H9 (cell line): ENCODE results near the gene CD3D. TPM values are rescaled to one million over a fixed set of nuclear protein-coding genes. Genes with fewer than 3 reads are reported as not detected.

ENCODE experiments used
- DNase-seq: peaks from one replicate; pipeline ENCODE4 v3.0.0-alpha.2; 2017
- H2AFZ ChIP-seq: one replicate; pipeline ENCODE4 v1.6.1; 2013; ENCODE audit warnings: mild to moderate bottlenecking, low read length, control low read depth, moderate library complexity
- H2AK5ac ChIP-seq: 2 replicates; pipeline ENCODE4 v1.6.1; 2013; ENCODE audit warnings: low read length, control low read depth, mixed read lengths; ENCODE audit not compliant: insufficient read length
- H2BK120ac ChIP-seq: one replicate; pipeline ENCODE4 v1.6.1; 2013; ENCODE audit warnings: low read depth, mild to moderate bottlenecking, low read length, control low read depth, inconsistent platforms; ENCODE audit not compliant: poor library complexity, severe bottlenecking
- H2BK12ac ChIP-seq: 2 replicates; pipeline ENCODE4 v1.6.1; 2013; ENCODE audit warnings: low read length, control low read depth, mixed read lengths, low read depth; ENCODE audit not compliant: insufficient read length
- H2BK15ac ChIP-seq: 2 replicates; pipeline ENCODE4 v1.6.1; 2013; ENCODE audit warnings: low read depth, low read length, control low read depth
- H2BK20ac ChIP-seq: one replicate; pipeline ENCODE4 v1.6.1; 2013; ENCODE audit warnings: low read depth, mild to moderate bottlenecking, low read length, control low read depth, inconsistent platforms; ENCODE audit not compliant: poor library complexity, severe bottlenecking
- H2BK5ac ChIP-seq: 2 replicates; pipeline ENCODE4 v1.6.1; 2013; ENCODE audit warnings: low read length, control low read depth, mixed read lengths; ENCODE audit not compliant: insufficient read length
- H3K14ac ChIP-seq: 2 replicates; pipeline ENCODE4 v1.6.1; 2013; ENCODE audit warnings: low read length, control low read depth; ENCODE audit not compliant: insufficient read depth
- H3K18ac ChIP-seq: 2 replicates; pipeline ENCODE4 v1.6.1; 2013; ENCODE audit warnings: low read depth, mild to moderate bottlenecking, mixed read lengths, low read length, control low read depth; ENCODE audit not compliant: insufficient read length
- H3K23ac ChIP-seq: 2 replicates; pipeline ENCODE4 v1.6.1; 2013; ENCODE audit warnings: low read length, control low read depth, mixed read lengths, low read depth; ENCODE audit not compliant: insufficient read length
- H3K23me2 ChIP-seq: 2 replicates; pipeline ENCODE4 v1.6.1; 2013; ENCODE audit warnings: low read depth, mild to moderate bottlenecking, mixed read lengths, low read length, control low read depth; ENCODE audit not compliant: insufficient read length, poor library complexity, severe bottlenecking
- H3K27ac ChIP-seq: 2 replicates; pipeline ENCODE4 v1.5.1; 2013; ENCODE audit warnings: low read length, control low read depth, mixed read lengths, low read depth; ENCODE audit not compliant: insufficient read length
- H3K27me3 ChIP-seq: 2 replicates; pipeline ENCODE4 v1.6.1; 2013; ENCODE audit warnings: low read length, control low read depth, inconsistent platforms; ENCODE audit not compliant: insufficient read depth
- H3K4ac ChIP-seq: 2 replicates; pipeline ENCODE4 v1.6.1; 2013; ENCODE audit warnings: low read depth, mild to moderate bottlenecking, control low read depth, inconsistent platforms, low read length, moderate library complexity
- H3K4me1 ChIP-seq: 2 replicates; pipeline ENCODE4 v1.6.1; 2013; ENCODE audit warnings: low read length, control low read depth, inconsistent platforms; ENCODE audit not compliant: insufficient read depth
- H3K4me2 ChIP-seq: 2 replicates; pipeline ENCODE4 v1.6.1; 2013; ENCODE audit warnings: low read length, control low read depth, mixed read lengths; ENCODE audit not compliant: insufficient read length, insufficient read depth
- H3K56ac ChIP-seq: 2 replicates; pipeline ENCODE4 v1.6.1; 2013; ENCODE audit warnings: low read depth, mild to moderate bottlenecking, mixed read lengths, low read length, control low read depth; ENCODE audit not compliant: insufficient read length
- H3K79me1 ChIP-seq: 2 replicates; pipeline ENCODE4 v1.6.1; 2013; ENCODE audit warnings: low read depth, mild to moderate bottlenecking, moderate library complexity, low read length, control low read depth, inconsistent platforms; ENCODE audit not compliant: insufficient read depth, poor library complexity, severe bottlenecking
- H3K79me2 ChIP-seq: 2 replicates; pipeline ENCODE4 v1.6.1; 2013; ENCODE audit warnings: low read length, control low read depth, inconsistent platforms; ENCODE audit not compliant: insufficient read depth
- H3K9ac ChIP-seq: 2 replicates; pipeline ENCODE4 v1.6.1; 2013; ENCODE audit warnings: low read length, control low read depth, mixed read lengths; ENCODE audit not compliant: insufficient read length; ENCODE audit errors: extremely low read depth
- H3K9me3 ChIP-seq: one replicate; pipeline ENCODE4 v1.6.1; 2013; ENCODE audit warnings: low read depth, low read length, inconsistent platforms; ENCODE audit not compliant: control insufficient read depth
- H3T11ph ChIP-seq: one replicate; pipeline ENCODE4 v1.6.1; 2013; ENCODE audit warnings: mild to moderate bottlenecking, low read length, control low read depth, inconsistent platforms
- H4K20me1 ChIP-seq: one replicate; pipeline ENCODE4 v1.6.1; 2013; ENCODE audit not compliant: control insufficient read depth, insufficient read length, insufficient read depth
- H4K5ac ChIP-seq: 2 replicates; pipeline ENCODE4 v1.6.1; 2013; ENCODE audit warnings: low read depth, mild to moderate bottlenecking, mixed read lengths, low read length, control low read depth; ENCODE audit not compliant: insufficient read length
- H4K8ac ChIP-seq: replicated peaks from 2 replicates; pipeline ENCODE4 v1.6.1; 2013; ENCODE audit warnings: low read length, control low read depth, mixed read lengths, low read depth; ENCODE audit not compliant: insufficient read length
- H4K91ac ChIP-seq: 2 replicates; pipeline ENCODE4 v1.6.1; 2013; ENCODE audit warnings: low read depth, mild to moderate bottlenecking, moderate library complexity, mixed read lengths, low read length, control low read depth; ENCODE audit not compliant: insufficient read length
- H3K27ac Mint-ChIP-seq, 3 experiments: 2 replicates in 2 of 3; 3 replicates in 1 of 3; pipeline ENCODE4 v1.8.0; 2020 to 2021; ENCODE audit warnings: mixed read lengths in 3 of 3, mild to moderate bottlenecking in 1 of 3, moderate library complexity in 1 of 3
- H3K27me3 Mint-ChIP-seq: 2 replicates; pipeline ENCODE4 v1.8.0; 2021; ENCODE audit warnings: low read depth, mild to moderate bottlenecking, moderate library complexity, mixed read lengths
- H3K36me3 Mint-ChIP-seq, 3 experiments: 2 replicates in 2 of 3; 3 replicates in 1 of 3; pipeline ENCODE4 v1.8.0; 2020 to 2021; ENCODE audit warnings: low read depth in 3 of 3, mixed read lengths in 3 of 3; ENCODE audit not compliant: insufficient read depth in 1 of 3
- H3K4me1 Mint-ChIP-seq, 2 experiments: 2 replicates each; pipeline ENCODE4 v1.8.0; 2020; ENCODE audit warnings: mixed read lengths in 2 of 2
- H3K4me3 Mint-ChIP-seq, 2 experiments: 2 replicates in 1 of 2; 3 replicates in 1 of 2; pipeline ENCODE4 v1.8.0; 2020 to 2021; ENCODE audit warnings: mild to moderate bottlenecking in 2 of 2, mixed read lengths in 2 of 2, moderate library complexity in 1 of 2
- H3K9me3 Mint-ChIP-seq, 2 experiments: 2 replicates in 1 of 2; 3 replicates in 1 of 2; pipeline ENCODE4 v1.8.0; 2020; ENCODE audit warnings: mild to moderate bottlenecking in 2 of 2, mixed read lengths in 2 of 2, moderate library complexity in 1 of 2
- CTCF ChIP-seq: fragments of 200-600 bp; sonication (generic); conservative IDR thresholded peaks from 3 replicates; pipeline ENCODE4 v1.8.0; 2021; ENCODE audit warnings: antibody characterized with exemption, mild to moderate bottlenecking
- total RNA-seq: library from RNA; stranded (reverse); gene quantifications from 2 replicates; pipeline ENCODE4 v1.2.1, GENCODE V29; 2021

The CD3D gene
- total RNA-seq, 1 experiment from 2014 or later = not detected

DNA sequence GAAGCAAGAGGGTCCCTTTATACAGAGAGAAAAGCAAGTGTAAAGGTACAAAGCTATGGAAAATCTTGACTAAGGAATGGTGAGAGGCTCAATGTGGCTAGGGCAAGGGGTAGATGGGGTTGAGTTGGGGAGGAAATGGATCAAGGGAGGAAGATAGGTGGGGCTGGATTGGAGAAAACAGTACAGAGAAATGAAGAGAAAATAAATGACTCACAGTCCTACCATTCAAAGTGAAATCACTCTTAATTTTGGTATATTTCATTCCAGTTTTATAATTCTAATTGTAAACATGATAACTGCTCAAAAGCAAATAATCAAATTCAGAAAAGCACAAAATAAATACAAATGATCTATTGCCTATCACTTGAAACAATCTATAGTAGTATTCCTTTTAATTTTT is 33.5 kb upstream of the CD3D start:
- no peak overlapping the region for H2BK120ac ChIP-seq
- no peaks in the 10 kb centered on the region for H3K27me3 Mint-ChIP-seq
- H4K8ac ChIP-seq = no peak overlapping the region
- TF ChIP-seq CTCF = no peak
- H4K5ac ChIP-seq = no peak overlapping the region
- no peaks in the 10 kb centered on the region for H3K9me3 ChIP-seq
- no peak for DNase-seq
- no peak overlapping the region for H4K91ac ChIP-seq
- no peaks in the 10 kb centered on the region for H3K79me2 ChIP-seq
- no peak overlapping the region for H3K56ac ChIP-seq
- H2AK5ac ChIP-seq = no peak overlapping the region
- H2BK12ac ChIP-seq = no peak overlapping the region
- H3K27ac ChIP-seq = no peak overlapping the region
- H2AFZ ChIP-seq = no peak overlapping the region
- no peaks in the 10 kb centered on the region for H3K27me3 ChIP-seq
- H3K23me2 ChIP-seq = no peaks in the 10 kb centered on the region
- no peak overlapping the region for H3K9ac ChIP-seq
- no peak overlapping the region for H3K18ac ChIP-seq
- H3K4me2 ChIP-seq = no peak overlapping the region
- no peaks in the 10 kb centered on the region for H3K79me1 ChIP-seq
- no peak overlapping the region for H2BK15ac ChIP-seq
- H3T11ph ChIP-seq = no peak overlapping the region
- H2BK20ac ChIP-seq = no peak overlapping the region
- no peaks in the 10 kb centered on the region for H3K4me1 ChIP-seq
- peak overlapping the region in 1 of 3 experiments; percentile 49; a peak in 1 of 7 replicates for H3K27ac Mint-ChIP-seq
- no peaks in the 10 kb centered on the region for H3K4me1 Mint-ChIP-seq
- H2BK5ac ChIP-seq = no peak overlapping the region
- no peak overlapping the region for H3K14ac ChIP-seq
- no peak overlapping the region for H3K23ac ChIP-seq
- H3K4me3 Mint-ChIP-seq = no peak overlapping the region
- H3K4ac ChIP-seq = no peak overlapping the region
- peaks cover 17 to 75% (median 63%) of the 10 kb centered on the region in 3 experiments; a peak in 6 of 7 replicates for H3K36me3 Mint-ChIP-seq
- H3K9me3 Mint-ChIP-seq = no peaks in the 10 kb centered on the region
- no peaks in the 10 kb centered on the region for H4K20me1 ChIP-seq
